HG03378 (cell line): ENCODE measurements around the gene SFMBT1.

ENCODE experiments used
- ATAC-seq: cut with Tn5 transposase; IDR thresholded peaks from one replicate; pipeline ENCODE4 v1.9.1; 2021; ENCODE audit warnings: mild to moderate bottlenecking, moderate library complexity; ENCODE audit not compliant: unreplicated experiment

Gene SFMBT1, protein sequence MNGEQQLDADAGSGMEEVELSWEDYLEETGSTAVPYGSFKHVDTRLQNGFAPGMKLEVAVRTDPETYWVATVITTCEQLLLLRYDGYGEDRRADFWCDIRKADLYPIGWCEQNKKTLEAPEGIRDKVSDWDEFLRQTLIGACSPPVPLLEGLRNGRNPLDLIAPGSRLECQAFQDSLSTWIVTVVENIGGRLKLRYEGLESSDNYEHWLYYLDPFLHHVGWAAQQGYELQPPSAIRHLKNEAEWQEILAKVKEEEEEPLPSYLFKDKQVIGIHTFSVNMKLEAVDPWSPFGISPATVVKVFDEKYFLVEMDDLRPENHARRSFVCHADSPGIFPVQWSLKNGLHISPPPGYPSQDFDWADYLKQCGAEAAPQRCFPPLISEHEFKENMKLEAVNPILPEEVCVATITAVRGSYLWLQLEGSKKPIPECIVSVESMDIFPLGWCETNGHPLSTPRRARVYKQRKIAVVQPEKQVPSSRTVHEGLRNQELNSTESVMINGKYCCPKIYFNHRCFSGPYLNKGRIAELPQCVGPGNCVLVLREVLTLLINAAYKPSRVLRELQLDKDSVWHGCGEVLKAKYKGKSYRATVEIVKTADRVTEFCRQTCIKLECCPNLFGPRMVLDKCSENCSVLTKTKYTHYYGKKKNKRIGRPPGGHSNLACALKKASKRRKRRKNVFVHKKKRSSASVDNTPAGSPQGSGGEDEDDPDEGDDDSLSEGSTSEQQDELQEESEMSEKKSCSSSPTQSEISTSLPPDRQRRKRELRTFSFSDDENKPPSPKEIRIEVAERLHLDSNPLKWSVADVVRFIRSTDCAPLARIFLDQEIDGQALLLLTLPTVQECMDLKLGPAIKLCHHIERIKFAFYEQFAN

DNA sequence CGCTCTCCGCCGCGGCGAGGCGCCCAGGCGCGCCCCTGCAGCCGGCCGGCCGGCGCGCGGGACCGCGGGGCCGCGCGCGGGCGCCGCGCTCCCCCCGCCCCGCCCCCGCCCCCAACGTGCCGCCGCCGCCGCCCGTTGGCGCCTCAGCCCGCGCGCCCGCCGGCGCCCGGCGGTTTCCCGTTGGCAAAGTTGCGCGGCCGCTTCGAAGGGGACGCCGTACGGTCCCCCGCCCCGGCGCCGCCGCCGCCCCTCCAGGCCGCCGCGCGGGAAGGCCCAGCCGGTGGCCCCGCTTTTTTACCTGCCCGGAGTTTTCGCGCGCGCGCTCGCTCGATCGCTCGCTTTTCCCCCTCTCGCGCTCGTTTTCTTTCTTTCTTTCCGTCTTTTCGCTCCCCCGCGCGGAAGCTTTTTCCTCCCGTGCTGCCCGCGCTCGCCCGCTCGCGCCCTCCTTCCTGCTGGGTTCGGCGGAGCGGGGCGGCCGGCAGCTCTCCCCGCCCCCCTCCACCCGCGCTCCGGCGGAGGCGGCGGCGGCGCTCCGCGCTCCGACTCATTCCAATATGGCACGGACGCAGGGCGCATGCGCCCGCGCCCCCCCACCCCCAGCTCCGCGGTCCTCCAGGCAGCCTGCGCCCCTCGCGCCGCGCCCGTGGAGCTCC, at the start of gene SFMBT1:
Gene SFMBT1, minus strand, starts transcription at position 556 of the 653 bp plus-strand sequence. CDS start 76,945 bp downstream, outside the sequence.
- ATAC-seq, result peak; percentile 6

DNA sequence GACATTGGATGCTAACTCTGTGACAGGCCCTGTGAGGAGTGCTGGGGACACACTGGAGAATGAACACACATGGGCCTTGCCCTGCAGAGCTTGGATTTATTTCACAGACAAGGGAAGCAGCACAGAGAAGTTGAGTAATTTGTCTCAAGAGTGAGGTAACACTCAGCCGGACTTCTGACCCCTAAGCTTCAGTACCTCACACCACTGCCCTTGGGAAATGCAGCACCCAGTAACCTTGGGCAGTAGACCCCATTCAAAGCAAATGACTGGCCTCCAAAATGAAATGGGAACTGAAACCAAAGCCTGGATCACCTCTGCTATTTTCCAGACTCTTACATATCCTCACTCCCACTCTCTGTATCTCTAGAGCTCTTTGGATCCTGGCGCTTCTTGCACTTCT, 47.1 kb upstream of the SFMBT1 start:
- no peak for ATAC-seq

DNA sequence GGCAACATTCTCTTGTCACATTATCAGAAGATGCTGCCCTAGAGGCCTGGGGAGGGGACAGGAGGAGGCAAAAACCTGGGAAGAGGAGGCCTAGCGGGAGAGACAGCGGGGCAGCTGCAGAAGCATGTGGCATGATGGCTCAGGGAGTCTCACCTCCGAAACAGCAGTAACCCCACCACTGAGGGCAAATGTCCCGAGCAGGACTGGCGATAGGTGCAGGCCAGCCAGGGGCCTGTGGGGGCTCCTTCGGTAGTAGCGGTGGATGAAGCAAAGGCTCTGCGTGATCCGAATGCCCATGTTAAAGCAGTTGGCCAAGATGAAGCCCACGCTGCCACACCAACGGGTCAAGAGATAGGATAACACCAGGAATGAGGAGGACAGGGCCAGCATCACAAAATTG, 46.3 kb upstream of the SFMBT1 start:
- no peak for ATAC-seq

DNA sequence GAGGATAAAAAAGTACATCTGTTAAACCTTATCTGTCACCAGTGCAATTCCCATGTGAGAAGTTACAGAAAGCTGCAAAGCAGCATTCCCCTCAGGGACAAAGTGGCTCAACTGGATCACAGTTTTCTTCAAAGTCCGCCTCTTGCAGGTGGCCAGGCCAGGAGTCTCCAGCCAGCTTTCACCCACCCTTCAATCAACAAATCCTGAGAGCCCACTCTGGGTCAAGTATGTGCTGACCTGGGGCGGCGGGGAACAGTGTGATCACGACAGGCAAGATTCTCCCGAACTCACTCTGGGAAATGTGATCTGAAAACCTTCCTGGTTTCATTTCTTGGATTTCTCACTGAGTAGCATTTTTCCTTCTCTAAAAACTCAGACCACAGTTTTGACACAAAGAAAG, 45.1 kb upstream of the SFMBT1 start:
- no peak for ATAC-seq

DNA sequence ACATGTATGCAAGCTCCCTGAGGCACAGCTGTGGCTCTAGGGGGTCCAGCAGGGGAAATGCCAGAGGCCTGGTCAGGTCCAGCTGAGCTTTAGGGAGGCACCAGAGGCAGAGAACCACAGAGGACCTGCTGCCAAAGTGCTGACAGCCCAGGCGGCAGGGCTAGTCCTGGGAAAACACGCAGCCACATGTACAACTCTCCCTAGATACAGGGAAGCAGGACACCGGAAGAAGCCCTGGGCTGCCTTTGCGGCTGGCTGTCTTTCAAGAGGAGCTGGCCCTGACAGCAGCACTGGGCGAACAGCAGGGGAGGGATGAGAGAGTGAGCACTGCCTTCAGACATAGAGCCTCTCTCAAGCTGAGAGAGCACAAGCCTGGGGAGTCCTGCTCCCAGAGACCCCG, 43.6 kb upstream of the SFMBT1 start:
- ATAC-seq, result no peak

DNA sequence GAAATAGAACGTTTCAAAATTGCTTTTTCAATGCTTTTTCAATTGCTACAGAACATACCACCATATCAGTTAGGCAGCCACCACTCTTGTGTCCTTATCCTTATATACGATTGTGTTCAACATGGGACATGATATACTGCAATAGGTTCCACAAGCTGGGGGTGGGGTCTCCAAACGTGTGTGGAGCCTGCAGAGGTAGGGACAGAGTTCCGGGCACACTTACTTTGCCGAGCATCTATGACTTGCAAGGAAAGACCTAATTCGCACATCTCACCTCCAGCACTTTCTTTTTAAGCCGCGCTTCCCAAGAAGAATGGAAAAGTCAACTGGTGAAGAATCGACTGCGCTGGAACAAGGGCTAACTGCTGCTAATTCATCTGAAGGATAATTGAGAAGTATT, 39.6 kb upstream of the SFMBT1 start:
- no peak for ATAC-seq

DNA sequence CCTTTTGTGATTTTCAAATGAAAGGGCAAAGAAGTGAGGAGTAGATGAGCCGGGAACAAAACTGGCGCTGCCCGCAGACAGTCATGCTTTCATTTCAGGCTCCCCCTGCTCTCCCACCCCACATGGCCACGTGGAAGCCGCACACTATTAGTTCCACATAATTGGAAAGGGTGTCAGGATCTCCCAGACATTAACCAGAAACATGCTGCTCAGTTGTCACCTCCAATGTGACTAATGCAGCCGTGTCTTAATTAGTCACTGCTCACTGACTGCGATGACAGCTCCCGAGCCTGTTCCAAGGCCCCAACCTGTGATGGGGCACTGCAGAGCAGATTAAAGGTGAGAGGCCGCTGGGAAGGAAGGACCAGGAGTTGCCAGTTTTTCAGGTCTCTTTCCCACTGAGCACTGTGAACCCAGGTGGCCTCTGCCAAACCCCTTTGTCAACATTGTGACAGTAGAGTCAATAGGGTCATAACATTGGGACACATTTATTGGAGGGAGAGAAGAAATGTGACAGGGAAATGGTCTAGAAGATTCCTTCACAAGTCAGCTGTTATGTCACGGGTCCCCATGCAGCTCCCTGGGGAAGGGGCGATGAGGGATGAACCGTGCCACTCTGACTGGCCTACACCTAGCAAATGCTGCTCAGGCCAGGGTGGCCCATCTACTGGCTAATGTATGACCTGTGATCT, 38.6 kb upstream of the SFMBT1 start:
- no peak for ATAC-seq

DNA sequence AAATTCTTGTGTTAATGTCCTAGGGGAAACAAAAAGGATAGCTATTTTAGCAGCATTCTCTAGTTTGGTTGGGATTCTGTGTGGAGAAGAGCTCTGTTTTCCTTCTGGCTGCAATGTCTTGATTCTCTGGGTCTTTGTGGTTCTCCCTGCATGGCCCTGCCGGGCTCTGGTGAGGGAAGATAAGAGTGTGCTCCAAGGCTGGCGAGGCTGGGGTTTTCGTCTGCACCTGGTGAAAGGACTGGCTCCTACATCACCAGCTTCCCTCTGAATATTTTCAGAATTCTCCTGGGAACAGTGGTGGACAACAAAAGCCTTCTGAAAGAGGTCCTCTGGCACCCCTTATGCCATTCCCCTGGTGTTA, 38.1 kb upstream of the SFMBT1 start:
- ATAC-seq, result no peak

DNA sequence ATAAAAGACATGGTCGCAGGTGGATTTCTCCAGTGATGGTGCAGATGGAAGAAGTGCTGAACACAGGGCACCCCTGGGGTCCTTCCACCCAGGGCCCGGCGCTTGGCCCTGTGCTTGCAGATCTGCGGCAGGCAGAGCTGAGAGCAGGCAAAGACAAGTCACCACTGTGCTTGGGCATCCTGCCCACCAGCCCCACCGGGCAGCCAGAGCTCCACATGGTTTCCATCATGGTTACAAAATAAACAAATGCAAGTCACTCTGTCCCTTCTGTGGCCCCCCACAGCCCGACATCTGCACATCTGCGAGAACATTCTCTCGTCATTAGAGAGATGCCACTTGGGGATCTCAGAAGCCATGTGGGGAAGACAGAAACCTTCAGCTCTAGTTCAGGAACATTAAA, 37.6 kb upstream of the SFMBT1 start:
- no peak for ATAC-seq

DNA sequence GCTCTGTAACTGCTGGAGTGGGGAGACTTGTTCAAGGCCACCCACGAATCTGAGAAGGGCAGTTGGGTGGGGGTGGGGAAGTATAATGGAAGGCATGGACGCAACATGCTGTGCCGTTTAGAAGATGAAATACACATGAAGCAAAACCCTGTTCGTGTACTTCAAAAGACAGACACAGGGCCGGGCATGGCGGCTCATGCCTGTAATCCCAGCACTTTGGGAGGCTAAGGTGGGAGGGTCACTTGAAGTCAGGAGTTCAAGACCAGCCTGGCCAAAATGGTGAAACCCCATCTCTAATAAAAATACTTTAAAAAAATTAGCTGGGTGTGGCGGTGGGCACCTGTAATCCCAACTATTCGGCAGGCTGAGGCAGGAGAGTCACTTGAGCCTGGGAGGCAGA, 36.9 kb upstream of the SFMBT1 start:
- no peak for ATAC-seq

DNA sequence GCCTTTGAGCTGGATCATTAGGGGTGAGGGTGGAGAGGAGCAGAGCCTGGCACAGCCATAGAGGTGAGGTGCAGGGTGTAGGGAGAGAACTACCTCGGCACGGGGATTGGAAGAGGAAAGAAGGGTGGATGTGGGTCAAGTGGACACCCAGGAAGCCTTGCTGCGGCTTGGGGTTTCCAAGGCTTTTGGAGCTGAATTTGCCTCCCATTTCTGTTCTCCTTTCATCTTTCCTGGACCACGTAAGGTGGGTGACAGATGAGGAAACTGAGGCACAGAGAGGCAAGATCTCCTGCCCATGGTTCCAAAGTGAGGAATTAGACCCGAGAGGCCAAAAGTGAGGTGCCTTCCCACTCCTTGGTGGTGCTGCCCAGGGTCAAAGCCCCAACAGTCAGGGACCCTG, 35.4 kb upstream of the SFMBT1 start:
- no peak for ATAC-seq

DNA sequence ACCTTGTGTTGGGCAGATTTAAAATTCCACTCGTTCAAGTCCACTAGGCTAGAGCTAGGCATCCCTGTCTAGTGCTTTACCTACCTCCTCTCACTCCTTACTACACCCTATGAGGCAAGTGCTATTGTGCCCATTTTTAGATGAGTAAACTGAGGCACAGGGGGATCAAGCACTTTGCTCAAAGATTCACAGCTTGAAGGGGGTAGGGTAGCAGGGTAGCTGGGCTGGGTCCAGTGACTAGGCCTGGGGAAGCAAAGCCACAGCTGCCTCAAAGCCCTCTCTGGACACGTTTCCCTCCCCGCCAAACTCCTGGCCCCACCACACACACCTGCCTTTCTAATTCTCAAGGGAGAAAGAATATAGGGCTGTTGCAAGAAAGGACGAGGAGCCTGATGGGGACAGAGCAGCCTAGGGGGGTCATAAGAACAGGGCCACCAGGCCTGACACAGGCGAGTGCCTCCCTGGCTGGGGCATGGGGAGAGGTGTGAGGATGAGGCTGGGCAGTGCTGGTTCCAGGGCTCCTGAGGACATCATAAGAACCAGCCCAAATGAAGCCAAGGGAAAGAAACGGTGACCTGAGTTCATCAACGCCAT, 34.8 kb upstream of the SFMBT1 start:
- no peak for ATAC-seq

DNA sequence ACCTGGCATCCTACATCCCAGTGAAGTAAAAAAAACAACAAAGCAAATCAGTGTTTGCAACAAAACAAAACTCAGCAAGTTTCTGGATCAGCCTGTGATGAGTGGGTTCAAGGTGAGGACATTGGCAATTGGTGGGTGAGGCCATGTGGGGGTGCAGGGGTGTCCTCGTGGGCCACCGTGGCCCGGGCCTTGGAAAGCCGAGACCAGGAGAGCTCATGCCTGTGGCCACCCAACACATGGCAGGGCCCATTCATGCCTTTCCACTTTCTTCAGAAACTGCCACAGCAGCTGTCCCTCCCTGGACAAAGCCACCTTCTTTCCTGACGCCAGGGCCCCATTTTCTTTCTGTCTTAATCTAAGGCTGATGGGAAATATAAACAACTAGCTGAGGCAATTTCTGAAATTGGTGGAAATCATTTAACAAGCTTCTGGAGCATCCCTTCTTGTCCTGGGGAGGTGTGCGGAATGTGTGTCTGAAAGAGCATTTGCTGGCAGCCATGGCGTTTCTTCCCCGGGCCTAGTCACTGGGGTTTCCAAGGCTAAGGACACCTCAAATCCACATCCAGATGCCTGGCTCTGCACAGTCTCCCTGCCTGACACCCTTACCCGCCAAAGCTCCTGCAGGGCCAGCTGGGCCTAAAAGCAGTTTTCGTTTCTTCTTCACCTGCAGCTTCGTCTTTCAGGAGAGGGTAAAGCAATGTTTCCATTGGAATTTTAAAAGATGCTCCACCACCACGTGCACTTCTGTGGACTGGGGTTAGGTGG, 34.1 kb upstream of the SFMBT1 start:
- no peak for ATAC-seq

DNA sequence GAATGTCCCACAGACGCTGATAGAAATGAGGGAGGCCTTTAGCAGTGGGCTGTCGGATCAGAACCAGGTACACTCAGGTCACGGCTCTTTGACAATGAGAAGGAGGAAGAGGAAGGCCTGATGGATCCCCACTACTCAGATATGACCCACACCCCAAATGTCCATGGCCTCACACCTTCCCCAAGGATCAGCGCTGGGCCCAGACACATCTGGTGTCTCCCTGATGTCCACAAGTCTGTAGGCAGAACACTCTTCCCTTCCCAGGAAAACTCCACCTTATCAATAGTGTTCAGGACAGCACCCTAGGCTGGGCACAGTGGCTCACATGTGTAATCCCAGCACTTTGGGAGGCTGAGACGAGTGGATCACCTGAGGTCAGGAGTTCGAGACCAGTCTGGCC, 33.3 kb upstream of the SFMBT1 start:
- ATAC-seq, result no peak

DNA sequence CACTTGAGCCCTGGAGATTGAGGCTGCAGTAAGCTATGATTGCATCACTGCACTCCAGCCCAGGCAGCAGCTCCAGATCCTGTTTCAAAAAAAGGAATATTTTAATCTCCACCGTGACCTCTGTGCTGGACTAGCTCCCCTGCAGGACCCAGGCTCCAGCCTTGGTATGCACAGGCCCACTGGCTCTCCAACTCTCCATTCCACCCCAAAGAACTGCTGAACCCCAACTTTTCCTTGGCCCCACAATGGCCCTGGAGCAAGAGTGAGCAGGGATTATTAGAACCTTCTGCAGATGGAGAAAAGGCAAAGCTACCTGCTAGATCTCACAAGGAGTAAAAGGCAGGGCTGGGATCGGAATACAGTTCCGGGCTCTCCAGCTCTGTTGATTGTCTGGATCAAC, 32.8 kb upstream of the SFMBT1 start:
- no peak for ATAC-seq

DNA sequence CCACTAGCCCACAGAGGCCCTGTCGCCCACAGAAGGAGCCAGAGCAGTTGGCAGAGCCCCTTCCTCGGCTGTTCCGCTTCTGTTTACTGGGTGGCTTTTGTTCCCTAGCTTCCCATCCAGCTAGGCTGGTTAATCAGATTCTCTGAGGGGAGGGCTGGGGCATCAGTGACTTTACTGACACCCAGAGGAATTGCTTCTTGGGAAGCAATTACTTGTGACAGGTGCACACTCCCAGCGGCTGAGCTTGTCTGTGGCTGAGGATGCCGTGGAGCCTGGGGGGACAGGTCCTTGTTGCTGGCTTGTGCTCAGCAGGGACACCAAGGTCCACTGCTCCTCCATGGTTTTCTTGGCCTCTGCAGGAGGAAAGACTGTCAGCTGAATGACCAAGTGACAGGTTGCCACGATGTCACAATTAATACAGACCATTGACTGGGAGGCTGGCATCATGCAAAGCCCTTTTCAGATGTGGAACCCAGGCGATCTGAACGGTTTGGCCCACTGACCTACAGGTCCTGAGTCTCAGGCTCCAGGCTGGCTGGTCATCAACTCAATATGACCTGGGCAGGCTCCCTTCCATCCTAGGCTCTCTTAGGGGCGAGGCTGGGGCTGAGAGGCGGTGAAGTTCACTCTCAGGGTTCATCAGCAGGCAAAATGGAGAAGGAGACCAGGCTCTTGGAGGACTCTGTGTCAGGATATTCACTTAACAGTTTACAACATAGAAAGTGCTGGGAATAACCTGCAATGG, 31.8 kb upstream of the SFMBT1 start:
- ATAC-seq, result no peak

DNA sequence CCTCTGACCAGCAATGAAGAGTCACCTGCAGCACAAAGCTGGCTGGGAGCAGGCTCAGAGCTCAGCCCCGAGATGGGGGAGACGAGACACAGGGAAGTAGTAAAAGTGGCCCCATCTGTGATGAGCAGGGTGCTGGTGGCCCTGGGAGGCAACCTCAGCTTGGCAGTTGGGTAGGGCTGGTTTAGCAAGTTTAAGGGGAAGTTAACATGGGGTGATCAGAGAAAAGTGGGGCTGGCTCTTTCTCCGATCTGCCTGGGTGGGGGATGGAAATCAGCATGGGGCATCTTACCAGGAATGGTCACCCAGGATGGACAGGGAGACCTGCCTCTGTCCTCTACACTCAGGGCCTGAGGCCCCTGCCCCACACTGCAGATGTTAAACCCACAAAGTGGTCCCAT, 29.9 kb upstream of the SFMBT1 start:
- ATAC-seq, result no peak

DNA sequence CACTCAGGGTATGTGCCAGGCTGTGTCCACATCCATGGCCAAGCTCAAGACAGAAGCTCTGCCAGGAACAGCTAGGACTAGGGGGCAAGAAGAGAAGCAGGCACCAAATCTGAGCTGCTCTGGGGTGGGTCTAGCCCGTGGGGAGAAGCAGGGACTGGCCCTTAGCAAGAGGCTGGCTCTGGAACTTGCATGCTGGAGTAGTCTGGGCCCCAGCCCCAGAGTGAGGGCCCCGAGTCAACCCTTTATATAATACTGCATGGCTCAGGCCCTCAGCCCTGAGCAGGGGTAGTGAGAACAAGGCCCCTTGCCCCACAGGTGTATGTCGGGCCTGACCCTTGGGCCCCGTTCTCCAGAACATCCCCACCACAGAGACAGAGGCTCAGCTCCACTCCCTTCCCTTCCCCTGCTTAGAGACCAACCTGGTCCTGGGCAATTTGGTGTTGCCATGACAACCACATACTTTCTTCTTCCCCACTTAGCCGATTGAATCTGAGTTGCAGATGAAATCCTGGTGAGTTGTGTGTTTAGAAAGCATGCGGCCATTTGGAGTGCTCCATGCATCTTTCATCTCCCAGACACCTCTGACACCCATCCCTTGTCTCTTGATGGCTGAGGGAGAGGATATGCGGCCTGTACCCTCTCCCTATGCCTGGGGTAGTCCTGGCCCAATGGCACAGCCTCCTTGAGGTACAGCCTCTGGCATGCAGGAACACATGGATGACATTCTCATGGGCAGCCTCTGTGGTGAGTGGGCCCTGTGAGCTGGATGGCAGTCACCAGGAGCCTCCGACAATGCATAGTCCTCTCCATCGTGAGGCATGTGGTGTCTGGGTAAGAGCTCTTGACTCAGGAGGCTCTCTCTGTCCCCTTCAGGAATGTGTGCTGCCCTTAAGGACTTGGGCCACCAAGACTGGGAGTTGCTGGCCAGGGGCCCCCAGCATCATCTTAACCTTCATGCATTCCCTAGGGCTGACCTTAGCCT, 29.2 kb upstream of the SFMBT1 start:
- no peak for ATAC-seq
